PFSK-1 (cell line): Measurements from ENCODE around the gene EI24.

ENCODE experiments used
- POLR2AphosphoS5 ChIP-seq: IDR thresholded peaks from 2 replicates; pipeline ENCODE4 v1.6.1; 2012; ENCODE audit warnings: low read depth, mild to moderate bottlenecking, control low read depth, low read length, moderate library complexity
- TAF1 ChIP-seq: IDR thresholded peaks from 2 replicates; pipeline ENCODE4 v1.6.1; 2012; ENCODE audit warnings: low read length, control low read depth, borderline replicate concordance; ENCODE audit not compliant: insufficient read depth

- TF ChIP-seq TAF1 (no peak), POLR2AphosphoS5 (no peak)
These were observed 16.4 kb upstream of the EI24 start for GRCh38 chr11:125552927-125553326.
